Tibial nerve (tissue), 4 donors: ENCODE data around the gene SLCO2A1.

Source experiments
- EP300 ChIP-seq, 2 donors: sonication (generic); formaldehyde crosslinking; IDR thresholded peaks; one replicate each; pipeline ENCODE4 v1.6.1; 2017; ENCODE audit warnings: antibody characterized with exemption in 2 of 2, mild to moderate bottlenecking in 1 of 2
- POLR2A ChIP-seq, 2 donors: fragments of 450-650 bp; IDR thresholded peaks; one replicate each; pipeline ENCODE4 v1.6.1; 2017; ENCODE audit warnings: antibody characterized with exemption in 2 of 2, mild to moderate bottlenecking in 2 of 2, moderate library complexity in 2 of 2
- TF ChIP-seq, protein P1 (sequence below), 5 experiments: fragments of 200-600 bp in 3 of 5; fragments of 450-650 bp in 2 of 5; sonication (generic) in 3 of 5; IDR thresholded peaks; one replicate each; pipeline ENCODE4 v1.5.1; 2016 to 2019; ENCODE audit warnings: antibody characterized with exemption in 5 of 5, mild to moderate bottlenecking in 3 of 5, moderate library complexity in 2 of 5

DNA sequence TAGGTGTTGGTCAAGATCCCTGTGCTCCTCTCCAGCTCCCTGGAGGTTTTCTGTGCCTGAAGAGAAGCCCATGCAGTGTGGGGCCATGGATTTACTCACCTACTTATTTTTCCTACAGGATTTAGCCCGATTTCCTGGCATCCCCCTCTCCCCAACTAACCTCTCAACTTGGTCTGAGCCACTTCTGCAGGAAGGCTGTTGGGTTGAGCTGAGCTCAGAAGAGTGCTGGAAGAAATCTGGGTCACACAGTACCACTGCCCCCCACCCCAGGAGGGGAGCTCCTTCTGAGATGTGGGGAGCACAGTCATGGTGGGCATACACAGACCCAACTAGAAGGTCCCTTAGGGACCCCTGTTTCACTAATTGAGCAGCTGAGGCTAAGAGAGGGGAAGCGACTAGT lies 34.4 kb upstream of the SLCO2A1 start:
- TF ChIP-seq, protein P1, sequence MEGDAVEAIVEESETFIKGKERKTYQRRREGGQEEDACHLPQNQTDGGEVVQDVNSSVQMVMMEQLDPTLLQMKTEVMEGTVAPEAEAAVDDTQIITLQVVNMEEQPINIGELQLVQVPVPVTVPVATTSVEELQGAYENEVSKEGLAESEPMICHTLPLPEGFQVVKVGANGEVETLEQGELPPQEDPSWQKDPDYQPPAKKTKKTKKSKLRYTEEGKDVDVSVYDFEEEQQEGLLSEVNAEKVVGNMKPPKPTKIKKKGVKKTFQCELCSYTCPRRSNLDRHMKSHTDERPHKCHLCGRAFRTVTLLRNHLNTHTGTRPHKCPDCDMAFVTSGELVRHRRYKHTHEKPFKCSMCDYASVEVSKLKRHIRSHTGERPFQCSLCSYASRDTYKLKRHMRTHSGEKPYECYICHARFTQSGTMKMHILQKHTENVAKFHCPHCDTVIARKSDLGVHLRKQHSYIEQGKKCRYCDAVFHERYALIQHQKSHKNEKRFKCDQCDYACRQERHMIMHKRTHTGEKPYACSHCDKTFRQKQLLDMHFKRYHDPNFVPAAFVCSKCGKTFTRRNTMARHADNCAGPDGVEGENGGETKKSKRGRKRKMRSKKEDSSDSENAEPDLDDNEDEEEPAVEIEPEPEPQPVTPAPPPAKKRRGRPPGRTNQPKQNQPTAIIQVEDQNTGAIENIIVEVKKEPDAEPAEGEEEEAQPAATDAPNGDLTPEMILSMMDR (IDR thresholded peaks at IDR 0.05) = no peak
- TF ChIP-seq EP300 (IDR thresholded peaks at IDR 0.05) = no peak
- TF ChIP-seq POLR2A (IDR thresholded peaks at IDR 0.05) = no peak
